Measurements from ENCODE around the gene SRP68. TPM values are rescaled to one million over a fixed set of nuclear protein-coding genes. Genes with fewer than 3 reads are reported as not detected.

The SRP68 gene
- total RNA-seq (2014; rRNA removed; shearing (Covaris generic)) (28.8 and 38.2 TPM in 2 replicates), polyA plus RNA-seq (2016; fragmentation: Nextera tagmentation; extraction: Ambion mirVana) (69.8 and 76.5 TPM in 2 replicates)

DNA sequence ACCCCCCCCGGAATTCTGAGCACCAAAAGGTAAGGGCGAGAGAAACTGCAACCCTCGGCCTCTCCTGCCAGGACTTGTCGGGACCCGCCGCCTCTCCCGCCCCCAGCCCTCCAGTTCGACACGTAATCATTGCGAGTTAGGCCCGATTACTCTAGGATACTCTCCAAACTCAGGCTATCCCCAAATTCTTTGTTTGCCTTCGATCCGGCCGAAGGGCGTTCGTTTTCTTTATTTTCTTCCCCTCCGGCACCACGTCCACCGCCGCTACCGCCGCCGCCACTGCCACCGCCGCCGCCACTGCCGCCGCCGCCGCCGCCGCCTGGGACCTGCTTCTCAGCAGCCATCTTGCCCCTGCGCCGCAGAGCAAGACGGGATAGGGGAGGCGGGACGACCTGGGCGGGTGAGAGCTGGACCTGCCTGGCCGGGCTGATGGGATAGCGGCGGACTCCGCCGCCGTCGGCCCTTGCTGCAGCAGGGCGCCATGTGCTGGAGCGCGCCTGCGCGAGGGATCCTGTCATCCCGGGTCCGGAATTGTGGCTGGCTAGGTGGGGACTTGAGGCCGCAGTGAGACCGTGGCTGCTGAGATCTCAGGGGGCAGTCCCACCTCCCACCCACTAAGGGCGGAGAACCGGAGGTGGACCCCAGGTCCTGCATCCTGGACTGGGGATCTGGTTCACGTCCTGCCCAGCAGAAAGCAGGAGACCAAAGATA, at the start of gene SRP68:
Gene SRP68 (minus strand): TSS at position 370 of the 711 bp plus-strand sequence. CDS start 26 bp downstream, at position 344.
- peaks cover 56% of the 10 kb centered on the region for H3K79me2 ChIP-seq (ENCODE audit: insufficient read depth)
- peak within 1 kb of the TSS; percentile 83 for H2AFZ ChIP-seq
- 1 to 3% methylated on average over 46 to 57 of the region's 57 CpGs for WGBS, 2 experiments (ENCODE audit: low coverage in 1 of 2, low lambda C conversion rate in 2 of 2, missing lambda C conversion rate in 2 of 2)
- DNase-seq = peak; percentile 96
- TF ChIP-seq EZH2phosphoT487 (IDR thresholded peaks at IDR 0.05; ENCODE audit: insufficient read depth, low read depth) (no peak), EZH2 (IDR thresholded peaks at IDR 0.05; ENCODE audit: insufficient read depth, poor library complexity, severe bottlenecking) (no peak)
- peak within 1 kb of the TSS; percentile 98 for H3K4me2 ChIP-seq (ENCODE audit: unreplicated experiment)
- H3F3A ChIP-seq (ENCODE audit: insufficient read depth) = no peaks in the 10 kb centered on the region
- peak within 1 kb of the TSS; percentile 57 for H3K27ac ChIP-seq
- H3K36me3 ChIP-seq (ENCODE audit: low read depth) = peaks cover 11% of the 10 kb centered on the region; the same call in 1 of the 2 replicates
- H3K4me1 ChIP-seq (ENCODE audit: insufficient read depth) = peaks cover 11% of the 10 kb centered on the region
- H3K27me3 ChIP-seq (replicated peaks; ENCODE audit: insufficient read depth) = peaks cover 38% of the 10 kb centered on the region
- H3K4me3 ChIP-seq = peak within 1 kb of the TSS; percentile 95
- no peaks in the 10 kb centered on the region; the same call in 1 of the 2 replicates for H4K20me1 ChIP-seq (ENCODE audit: insufficient read depth)
- peak within 1 kb of the TSS; percentile 96 for H3K9ac ChIP-seq
- H3K9me3 ChIP-seq (ENCODE audit: low read depth) = no peaks in the 10 kb centered on the region
- in situ Hi-C loops (cut with MboI) = no loop called here
- H3K9me2 ChIP-seq (ENCODE audit: insufficient read depth) = no peaks in the 10 kb centered on the region

DNA sequence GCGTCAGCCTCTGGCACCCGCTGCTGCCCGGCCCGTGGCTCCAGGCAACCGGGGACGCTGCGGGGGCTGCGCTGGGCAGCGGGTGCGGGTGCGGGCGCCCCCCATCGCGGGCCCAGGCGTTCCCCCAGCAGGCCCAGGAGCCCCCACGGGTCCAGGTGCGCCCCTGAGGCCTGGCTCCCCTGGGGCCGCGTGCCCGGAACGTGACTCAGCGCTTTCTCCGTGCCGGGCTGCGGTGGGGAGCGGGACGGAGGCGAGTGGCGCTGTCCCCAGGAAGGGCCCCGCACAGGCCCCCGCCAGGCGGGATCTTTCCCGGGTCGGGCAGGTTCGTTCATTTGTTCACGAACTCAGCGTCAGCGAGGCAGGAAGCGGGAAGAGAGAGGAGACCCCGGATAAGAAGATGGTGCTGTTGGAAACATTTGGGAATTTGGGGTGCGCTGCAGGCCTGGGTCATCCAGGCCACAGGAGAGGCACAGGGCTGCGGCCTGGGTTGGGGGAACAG, 49.7 kb upstream of the SRP68 start:
- in situ Hi-C loops (cut with MboI) = loop anchor here (5.0 kb wide), 1 partner anchor 165 kb away; no protein-coding TSS in a partner anchor

DNA sequence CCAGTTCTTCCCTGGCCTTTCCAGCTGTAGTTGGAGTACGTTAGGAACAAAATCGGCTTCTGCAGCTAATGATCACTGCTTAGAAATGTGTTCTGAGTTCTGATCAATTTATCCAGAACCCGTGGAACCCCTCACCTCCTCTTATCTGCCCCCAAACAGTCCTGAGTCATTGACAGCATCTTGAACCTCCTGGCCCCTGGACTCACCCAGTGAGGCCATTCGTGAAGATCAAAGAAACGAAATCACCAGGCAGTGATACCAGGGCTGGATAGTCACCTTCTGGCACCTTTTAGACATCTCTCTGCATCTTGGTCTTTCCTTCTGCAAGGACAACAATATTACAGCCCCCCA, 48.3 kb upstream of the SRP68 start:
- TF ChIP-seq EZH2phosphoT487 (IDR thresholded peaks at IDR 0.05; ENCODE audit: insufficient read depth, low read depth) = no peak
- no peak for TF ChIP-seq EZH2 (IDR thresholded peaks at IDR 0.05; ENCODE audit: insufficient read depth, poor library complexity, severe bottlenecking)
- Histone ChIP-seq H3K4me2 (ENCODE audit: unreplicated experiment) (no peak overlapping the region), H3K79me2 (ENCODE audit: insufficient read depth) (no peaks in the 10 kb centered on the region), H2AFZ (no peak overlapping the region), H3K9ac (no peak overlapping the region), H3K27ac (no peak overlapping the region), H3K9me2 (ENCODE audit: insufficient read depth) (no peaks in the 10 kb centered on the region), H3K27me3 (replicated peaks; ENCODE audit: insufficient read depth) (no peaks in the 10 kb centered on the region), H4K20me1 (ENCODE audit: insufficient read depth) (no peaks in the 10 kb centered on the region), H3K36me3 (ENCODE audit: low read depth) (no peaks in the 10 kb centered on the region), H3F3A (ENCODE audit: insufficient read depth) (no peaks in the 10 kb centered on the region), H3K4me3 (no peak overlapping the region), H3K4me1 (ENCODE audit: insufficient read depth) (no peaks in the 10 kb centered on the region), H3K9me3 (ENCODE audit: low read depth) (no peaks in the 10 kb centered on the region)
- DNase-seq = no peak
- whole genome bisulfite sequencing, 2 experiments (ENCODE audit: low coverage in 1 of 2, low lambda C conversion rate in 2 of 2, missing lambda C conversion rate in 2 of 2) = 86 to 87% methylated on average over 5 of the region's 5 CpGs
- in situ Hi-C loops (cut with MboI) = loop anchor here (5.0 kb wide), 1 partner anchor 167 kb away; no protein-coding TSS in a partner anchor

More for the DNA sequence above, 49.7 kb upstream of the SRP68 start:
- Histone ChIP-seq H3K4me3 (peak overlapping the region; percentile 47; the same call in 1 of the 2 replicates), H3K9me2 (ENCODE audit: insufficient read depth) (no peaks in the 10 kb centered on the region), H3K79me2 (ENCODE audit: insufficient read depth) (no peaks in the 10 kb centered on the region), H3K9ac (peak overlapping the region; percentile 81), H3K27ac (no peak overlapping the region), H3K4me1 (ENCODE audit: insufficient read depth) (no peaks in the 10 kb centered on the region), H3K27me3 (replicated peaks; ENCODE audit: insufficient read depth) (no peaks in the 10 kb centered on the region), H3K36me3 (ENCODE audit: low read depth) (no peaks in the 10 kb centered on the region), H2AFZ (peak overlapping the region; percentile 96), H3K9me3 (ENCODE audit: low read depth) (no peaks in the 10 kb centered on the region), H3F3A (ENCODE audit: insufficient read depth) (no peaks in the 10 kb centered on the region), H3K4me2 (ENCODE audit: unreplicated experiment) (peak overlapping the region; percentile 74), H4K20me1 (ENCODE audit: insufficient read depth) (no peaks in the 10 kb centered on the region)
- WGBS, 2 experiments (ENCODE audit: low coverage in 1 of 2, low lambda C conversion rate in 2 of 2, missing lambda C conversion rate in 2 of 2) = 38 to 42% methylated on average over 31 to 39 of the region's 42 CpGs
- DNase-seq = peak; percentile 36
- no peak for TF ChIP-seq EZH2 (IDR thresholded peaks at IDR 0.05; ENCODE audit: insufficient read depth, poor library complexity, severe bottlenecking)
- TF ChIP-seq EZH2phosphoT487 (IDR thresholded peaks at IDR 0.05; ENCODE audit: insufficient read depth, low read depth) = no peak

DNA sequence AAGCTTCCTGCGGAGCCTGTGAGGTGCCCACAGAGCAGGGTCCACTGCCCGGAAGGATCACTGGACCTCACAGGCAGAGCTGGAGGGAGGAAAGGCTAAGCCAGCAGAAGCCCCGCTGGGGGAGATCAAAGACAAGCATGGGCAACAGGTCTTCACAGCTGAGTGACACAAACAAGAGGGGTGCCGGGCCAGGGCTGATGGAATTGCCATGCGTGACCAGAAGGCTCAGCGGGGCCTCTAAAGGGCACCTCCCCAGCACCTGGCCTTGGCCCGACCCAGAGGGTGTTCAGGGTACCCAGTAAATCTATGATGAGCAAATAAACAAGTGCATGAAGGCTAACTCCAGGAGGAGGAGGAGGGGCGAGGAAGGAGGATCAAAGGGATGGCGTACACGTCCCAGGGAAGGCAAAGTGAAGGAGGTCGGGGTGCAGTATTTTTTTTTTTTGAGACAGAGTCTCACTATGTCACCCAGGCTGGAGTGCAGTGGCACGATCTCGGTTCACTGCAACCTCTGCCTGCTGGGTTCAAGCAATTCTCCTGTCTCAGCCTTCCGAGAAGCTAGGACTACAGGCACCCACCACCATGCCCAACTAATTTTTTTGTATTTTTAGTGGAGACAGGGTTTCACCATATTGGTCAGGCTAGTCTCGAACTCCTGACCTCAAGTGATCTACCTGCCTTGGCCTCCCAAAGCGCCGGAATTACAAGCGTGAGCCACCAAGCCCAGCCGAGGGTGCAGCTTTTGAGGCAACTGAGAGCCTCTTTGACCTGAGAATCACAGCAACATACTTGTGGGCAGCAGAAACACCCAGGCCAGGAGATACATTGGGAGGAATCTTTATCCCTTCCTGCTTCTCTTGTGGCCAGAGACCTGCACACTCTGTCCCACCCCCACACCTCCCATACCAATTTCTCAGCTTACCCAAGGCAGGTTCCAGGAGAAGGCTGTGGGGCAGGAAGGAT, 47.4 kb upstream of the SRP68 start:
- H3K36me3 ChIP-seq (ENCODE audit: low read depth) = no peaks in the 10 kb centered on the region
- no peaks in the 10 kb centered on the region for H3F3A ChIP-seq (ENCODE audit: insufficient read depth)
- in situ Hi-C loops (cut with MboI) = loop anchor here (5.0 kb wide), 1 partner anchor 168 kb away; no protein-coding TSS in a partner anchor
- no peak overlapping the region for H3K4me2 ChIP-seq (ENCODE audit: unreplicated experiment)
- no peaks in the 10 kb centered on the region for H3K9me3 ChIP-seq (ENCODE audit: low read depth)
- H4K20me1 ChIP-seq (ENCODE audit: insufficient read depth) = no peaks in the 10 kb centered on the region
- no peaks in the 10 kb centered on the region for H3K9me2 ChIP-seq (ENCODE audit: insufficient read depth)
- no peaks in the 10 kb centered on the region for H3K4me1 ChIP-seq (ENCODE audit: insufficient read depth)
- no peak for DNase-seq
- H3K79me2 ChIP-seq (ENCODE audit: insufficient read depth) = no peaks in the 10 kb centered on the region
- no peaks in the 10 kb centered on the region for H3K27me3 ChIP-seq (replicated peaks; ENCODE audit: insufficient read depth)
- no peak overlapping the region for H3K4me3 ChIP-seq
- WGBS, 2 experiments (ENCODE audit: low coverage in 1 of 2, low lambda C conversion rate in 2 of 2, missing lambda C conversion rate in 2 of 2) = 81 to 85% methylated on average over 18 to 19 of the region's 19 CpGs
- H3K9ac ChIP-seq = no peak overlapping the region
- H3K27ac ChIP-seq = no peak overlapping the region
- H2AFZ ChIP-seq = no peak overlapping the region
- TF ChIP-seq EZH2phosphoT487 (IDR thresholded peaks at IDR 0.05; ENCODE audit: insufficient read depth, low read depth) (no peak), EZH2 (IDR thresholded peaks at IDR 0.05; ENCODE audit: insufficient read depth, poor library complexity, severe bottlenecking) (no peak)
